GM12864 (cell line): Measurements from ENCODE around the gene HERC3.

Source experiments
- DNase-seq: peaks from one replicate; pipeline ENCODE4 v3.0.0-alpha.2; 2011; ENCODE audit warnings: low read depth
- H3K4me3 ChIP-seq: 2 replicates; pipeline ENCODE4 v1.5.1; 2011; ENCODE audit warnings: mild to moderate bottlenecking, low read depth, low read length, control low read depth
- CTCF ChIP-seq: IDR thresholded peaks from 2 replicates; pipeline ENCODE4 v1.5.1; 2011; ENCODE audit warnings: low read depth, mild to moderate bottlenecking, moderate library complexity, low read length, control low read depth, inconsistent platforms; ENCODE audit errors: missing control alignments

Gene HERC3

GRCh38 chr4:88592600-88593448, 544 bp downstream of the HERC3 start:
- peak; percentile 31 for DNase-seq
- TF ChIP-seq CTCF, result no peak
- peak overlapping the region; percentile 84 for H3K4me3 ChIP-seq

DNA sequence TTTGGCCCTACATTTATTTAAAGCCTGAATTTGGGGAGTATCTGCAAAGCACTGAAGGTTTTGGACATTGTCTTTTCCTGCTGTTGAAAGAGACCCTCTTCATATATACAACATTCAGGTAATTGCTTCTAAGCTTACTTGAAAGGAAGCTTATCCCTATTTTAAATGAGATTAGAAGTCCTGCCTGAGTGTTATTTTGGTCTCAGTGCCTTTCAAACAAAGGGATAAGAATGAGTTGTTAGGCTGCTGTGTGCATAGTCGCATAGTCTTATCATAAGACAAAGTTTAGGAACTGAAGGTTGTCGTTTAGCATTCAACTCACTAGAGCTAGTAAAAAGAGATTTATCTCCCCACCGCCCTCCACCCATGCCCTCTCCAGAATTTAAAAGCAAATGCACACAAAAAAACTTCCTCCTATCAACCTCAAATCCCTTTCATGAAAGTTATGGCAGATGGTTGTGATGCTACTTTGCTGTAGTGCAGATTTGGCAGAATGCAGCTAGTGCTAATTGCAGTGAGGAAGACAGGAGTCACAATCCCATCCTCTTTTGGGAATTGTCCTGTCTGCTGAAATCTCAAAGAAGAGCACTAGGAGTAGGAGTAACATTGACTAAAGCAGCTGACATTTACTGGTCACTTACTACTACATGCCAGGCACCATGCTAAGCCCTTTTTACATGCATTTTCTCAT, 5.8 kb downstream of the HERC3 start:
- H3K4me3 ChIP-seq, result no peak overlapping the region
- TF ChIP-seq CTCF, result no peak
- DNase-seq, result no peak

DNA sequence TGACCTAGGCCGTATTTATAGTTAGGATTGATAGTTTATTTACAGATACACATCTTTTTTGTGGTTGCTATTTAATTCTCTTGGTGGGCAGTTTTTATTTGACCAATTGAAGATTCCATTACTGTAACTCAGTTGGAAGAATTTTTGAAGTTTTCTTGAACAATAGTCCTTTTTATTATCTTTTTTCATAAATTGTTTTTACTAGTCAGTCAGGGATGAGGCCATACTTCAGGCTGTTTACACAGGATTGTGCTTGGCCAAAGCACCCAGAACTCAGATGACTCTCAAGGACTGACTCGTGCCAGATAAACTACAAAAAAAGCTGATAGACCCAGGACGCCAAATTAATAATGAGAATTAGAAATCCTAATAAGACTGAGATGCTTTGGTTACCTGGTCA, 7.0 kb downstream of the HERC3 start:
- DNase-seq, result no peak
- no peak for TF ChIP-seq CTCF
- no peak overlapping the region for H3K4me3 ChIP-seq

DNA sequence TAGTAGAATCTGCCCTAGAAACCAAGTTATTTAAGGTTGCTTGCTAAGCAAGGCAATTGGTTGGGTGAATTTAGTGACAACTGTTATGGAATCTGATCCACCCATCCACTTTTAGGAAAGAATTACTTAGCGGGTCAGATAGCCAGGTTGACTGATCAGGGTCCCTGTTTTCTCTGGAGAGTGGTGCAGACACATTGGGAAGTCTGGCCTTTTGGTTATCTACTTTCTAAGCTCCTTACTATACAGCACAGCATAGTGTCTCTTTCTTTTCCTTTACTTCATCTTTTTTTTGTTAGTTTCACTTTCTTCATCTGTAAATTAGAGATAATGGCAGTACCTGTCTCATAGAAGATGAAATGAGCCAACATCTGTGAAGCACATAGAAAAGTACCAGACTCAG, 7.4 kb downstream of the HERC3 start:
- DNase-seq, result no peak
- no peak for TF ChIP-seq CTCF
- H3K4me3 ChIP-seq, result no peak overlapping the region

DNA sequence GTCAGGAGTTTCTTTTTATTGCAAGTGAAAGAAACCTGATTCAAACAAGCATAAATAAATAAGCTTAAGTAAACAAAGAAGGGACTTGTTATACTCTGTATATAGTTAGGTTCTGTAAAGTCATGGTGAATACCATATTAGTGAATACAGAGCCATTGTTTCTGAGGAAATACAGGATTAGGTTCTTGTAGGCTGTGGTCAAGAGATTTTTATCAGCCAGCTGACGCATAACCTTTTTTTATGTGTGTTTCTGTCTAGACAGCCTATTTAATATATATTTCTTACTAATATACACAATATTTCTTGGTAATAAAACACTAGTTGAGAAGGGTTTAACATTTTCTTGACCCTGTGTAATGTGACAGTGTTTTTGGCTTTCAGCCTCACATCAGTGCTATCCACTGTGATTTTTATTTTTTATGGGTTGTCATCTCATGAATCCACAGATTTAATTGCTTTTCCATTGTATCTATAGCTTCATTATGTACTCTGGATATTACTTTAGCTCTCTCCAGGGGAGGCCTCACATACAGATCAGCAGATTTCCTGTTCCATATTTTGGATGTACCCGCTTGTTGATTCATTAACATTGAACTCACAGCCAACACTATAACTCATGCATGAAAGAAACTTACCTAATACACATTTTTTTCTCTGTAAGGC, 8.0 kb downstream of the HERC3 start:
- TF ChIP-seq CTCF, result no peak
- no peak overlapping the region for H3K4me3 ChIP-seq
- DNase-seq, result no peak

DNA sequence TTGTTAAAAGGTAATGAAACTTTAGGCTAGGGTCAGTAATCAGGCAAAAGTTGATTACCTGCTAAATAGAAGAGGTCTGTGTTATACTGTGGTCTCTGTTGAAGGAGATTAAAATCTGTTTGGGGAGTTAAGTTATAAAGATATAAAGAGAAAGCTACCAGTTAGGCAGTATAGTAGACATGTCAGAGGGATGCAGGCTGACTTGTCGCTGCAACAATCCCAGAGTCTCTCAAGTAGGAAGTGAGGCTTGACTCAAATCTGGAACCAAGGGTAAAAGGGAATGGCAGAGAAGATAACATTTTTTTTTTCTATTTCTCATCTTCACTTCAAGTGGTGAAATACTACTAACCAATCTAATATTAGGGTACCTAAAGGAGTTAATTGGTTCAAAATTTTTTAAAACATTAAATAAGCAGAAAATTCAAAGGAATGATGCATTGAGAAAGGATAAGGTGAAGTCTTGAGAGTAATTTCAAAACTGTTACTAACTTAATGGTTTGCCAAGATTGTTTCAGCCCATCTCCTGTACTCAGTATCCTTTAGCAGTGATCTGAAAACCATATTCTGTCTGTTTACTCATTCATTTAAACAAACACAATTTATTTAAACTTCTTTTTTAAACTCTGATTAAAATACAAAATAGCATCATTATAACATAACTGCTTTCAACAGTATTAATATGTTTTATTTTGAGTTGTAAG, 12.8 kb downstream of the HERC3 start:
- no peak for DNase-seq
- no peak for TF ChIP-seq CTCF
- no peak overlapping the region for H3K4me3 ChIP-seq
